SKM-1 (cell line): ENCODE data around the gene NKAP.
"Not testable (repeated sequence)": the region's sequence is repeated elsewhere in the genome, so short reads cannot be mapped to it uniquely, and the experiment has no call there.

Experiments
- DNase-seq: peaks from one replicate; lab custom pipeline; 2025; ENCODE audit not compliant: unreplicated experiment; lab: John Stamatoyannopoulos, UW

Gene NKAP

GRCh38 chrX:119943185-119943988 lies at the start of gene NKAP:
Gene NKAP, minus strand, starts transcription at chrX:119943751. Its CDS starts 146 bp downstream, at chrX:119943605.
- peak; percentile 78 for DNase-seq

DNA sequence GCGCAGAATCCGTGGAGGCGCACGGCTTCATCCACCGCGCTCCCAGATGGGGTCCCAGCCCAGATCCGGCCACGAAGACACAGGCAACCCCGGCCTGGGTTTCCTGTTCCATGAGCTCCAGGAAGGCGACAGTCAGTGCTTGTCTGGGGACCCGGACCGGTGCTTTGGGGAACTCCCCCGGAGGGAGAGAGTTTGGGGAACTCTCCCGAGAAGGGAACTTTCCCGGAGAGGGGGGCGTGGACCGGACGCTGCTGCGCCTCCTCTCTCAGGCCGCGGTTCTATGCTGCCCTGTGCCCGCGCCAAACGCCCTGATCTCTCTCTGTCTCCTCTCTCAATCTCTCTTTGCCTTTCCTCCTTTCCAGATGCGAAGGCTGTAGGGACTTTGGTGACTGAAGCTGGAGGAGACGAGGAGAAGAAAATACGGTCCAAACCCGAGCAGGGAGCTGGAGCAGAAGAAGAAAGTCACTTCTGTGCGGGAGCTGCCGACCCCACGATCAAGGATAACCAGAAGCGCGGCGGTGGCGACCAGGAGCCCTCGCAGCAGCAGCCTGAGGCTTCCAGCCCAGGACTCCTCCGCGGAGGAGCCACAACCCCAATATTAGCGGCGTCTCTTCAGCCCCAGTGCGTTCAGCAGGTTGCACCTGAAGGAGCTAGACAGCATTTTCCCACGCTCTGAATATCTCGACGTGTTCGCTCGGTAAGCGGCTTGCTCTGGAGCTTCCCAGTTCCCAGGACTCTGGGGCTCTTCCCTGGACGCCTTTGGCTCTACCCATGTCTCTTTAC lies 47.6 kb upstream of the NKAP start:
- no peak for DNase-seq

DNA sequence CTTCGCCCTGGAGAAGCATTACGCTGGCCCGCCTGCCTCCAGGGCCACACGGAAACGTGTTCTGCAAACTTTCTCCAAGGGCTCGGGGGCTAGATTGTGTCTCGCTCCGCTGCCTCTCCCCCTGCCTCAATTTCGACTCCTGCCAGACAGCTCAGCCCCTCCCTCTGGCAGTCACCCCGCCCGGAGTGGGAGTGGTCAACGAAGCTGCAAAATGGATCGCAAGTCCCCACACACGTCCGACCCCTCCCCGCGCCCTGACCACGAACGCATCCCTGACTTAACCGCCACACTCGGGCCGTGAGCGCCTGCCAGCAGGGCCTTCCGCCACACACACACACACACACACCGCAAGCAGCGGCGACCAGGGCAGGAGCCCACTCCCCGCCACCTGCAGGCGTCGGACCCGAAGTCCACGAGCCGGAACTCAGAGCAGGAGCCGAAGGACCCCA lies 47.0 kb upstream of the NKAP start:
- no peak for DNase-seq

DNA sequence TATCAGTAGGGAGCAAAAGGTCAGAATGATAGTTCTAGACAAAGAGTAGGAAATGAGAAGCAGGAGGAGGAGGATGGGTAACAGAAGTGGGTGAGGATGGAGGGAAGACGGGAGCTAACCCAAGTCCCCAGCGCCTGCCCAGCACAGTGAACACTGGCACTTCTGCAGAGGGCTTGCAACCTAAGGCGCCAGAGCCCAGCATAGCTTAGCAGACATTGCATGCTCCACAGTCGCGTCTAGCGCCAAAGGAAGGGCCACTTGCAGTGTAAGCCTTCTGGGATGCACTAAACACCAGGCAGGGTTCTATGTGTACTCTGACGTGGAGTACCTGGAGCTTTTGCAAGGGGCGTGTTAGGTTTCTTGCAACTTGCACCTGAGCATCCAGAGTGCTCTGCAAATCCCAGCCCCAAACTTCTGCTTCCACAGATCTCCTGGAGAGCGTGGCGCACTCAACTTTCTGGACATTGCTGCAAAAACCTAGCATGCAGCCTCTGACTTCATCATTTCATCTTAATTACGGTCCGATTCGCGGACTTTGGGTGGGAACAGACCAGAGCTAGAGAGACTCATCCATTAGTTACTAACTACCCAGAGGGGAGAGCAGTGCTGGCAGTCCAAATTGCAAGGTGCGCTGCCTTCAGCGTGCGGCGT lies 46.5 kb upstream of the NKAP start:
- DNase-seq, result no peak

GRCh38 chrX:119986203-119986602 lies 42.7 kb upstream of the NKAP start:
- no peak for DNase-seq

GRCh38 chrX:119984652-119985051 lies 41.1 kb upstream of the NKAP start:
- DNase-seq, result no peak

DNA sequence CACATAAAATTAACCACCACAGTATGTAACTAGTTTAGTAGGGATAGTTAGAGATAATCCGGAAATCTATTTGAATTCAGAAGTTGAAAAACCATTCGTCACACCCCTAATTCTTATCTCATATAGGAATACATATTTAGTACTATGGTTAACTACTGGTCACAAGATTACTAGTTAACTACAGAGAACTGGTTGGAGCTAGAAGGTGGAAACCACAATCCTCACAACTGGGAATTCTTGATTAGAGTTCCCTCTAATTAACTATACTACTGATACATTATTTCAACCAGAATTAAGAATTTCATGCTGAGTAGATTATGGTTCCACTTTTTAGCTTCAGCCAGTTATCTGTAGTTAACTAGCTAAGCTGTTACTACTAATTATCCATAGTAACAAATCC lies 39.9 kb upstream of the NKAP start:
- no peak for DNase-seq

GRCh38 chrX:119982145-119982544 lies 38.6 kb upstream of the NKAP start:
- DNase-seq, result no peak

DNA sequence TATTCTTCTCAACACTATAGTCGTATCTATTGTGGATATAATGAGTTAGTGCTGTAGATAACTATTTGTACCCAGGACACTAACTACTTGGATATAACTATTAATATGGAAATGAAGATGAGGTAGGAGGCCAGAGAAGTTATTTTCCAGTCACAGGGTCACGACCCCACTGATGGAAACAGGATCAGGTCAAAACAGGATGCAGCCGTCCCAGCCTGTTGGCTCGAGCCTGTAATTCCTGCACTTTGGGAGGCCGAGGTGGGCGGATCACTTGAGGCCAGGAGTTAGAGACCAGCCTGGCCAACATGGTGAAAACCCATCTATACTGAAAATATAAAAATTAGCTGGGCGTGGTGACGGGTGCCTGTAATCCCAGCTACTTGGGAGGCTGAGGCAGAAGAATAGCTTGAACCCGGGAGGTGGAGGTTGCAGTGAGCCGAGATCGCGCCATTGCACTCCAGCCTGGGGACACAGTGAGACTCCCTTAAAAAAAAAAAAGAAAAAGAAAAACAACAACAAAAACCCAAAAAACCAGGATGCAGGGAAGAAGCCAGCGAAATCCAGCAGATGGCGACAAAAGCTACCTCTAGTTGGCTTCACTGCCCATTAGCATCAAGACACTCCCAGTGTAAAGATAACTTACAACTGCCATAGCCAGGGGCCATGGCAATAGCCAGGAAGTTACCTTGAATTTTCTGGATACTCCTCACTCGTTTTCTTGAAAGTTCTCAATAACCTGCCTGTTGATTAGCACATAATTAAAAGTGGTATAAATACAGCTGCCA lies 37.9 kb upstream of the NKAP start:
- no peak for DNase-seq

DNA sequence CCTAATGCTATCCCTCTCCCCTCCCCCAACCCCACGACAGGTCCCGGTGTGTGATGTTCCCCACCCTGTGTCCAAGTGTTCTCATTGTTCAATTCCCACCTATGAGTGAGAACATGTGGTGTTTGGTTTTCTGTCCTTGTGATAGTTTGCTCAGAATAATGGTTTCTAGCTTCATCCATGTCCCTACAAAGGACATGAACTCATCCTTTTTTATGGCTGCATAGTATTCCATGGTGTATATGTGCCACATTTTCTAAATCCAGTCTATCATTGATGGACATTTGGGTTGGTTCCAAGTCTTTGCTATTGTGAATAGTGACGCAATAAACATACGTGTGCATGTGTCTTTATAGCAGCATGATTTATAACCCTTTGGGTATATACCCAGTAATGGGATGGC lies 33.6 kb upstream of the NKAP start:
- not testable (repeated sequence) for DNase-seq

- no peak for DNase-seq
Observed at GRCh38 chrX:119971184-119971583, 27.6 kb upstream of the NKAP start.

- DNase-seq, result no peak
Observed at GRCh38 chrX:119970574-119970973, 27.0 kb upstream of the NKAP start.

GRCh38 chrX:119966837-119967236 lies 23.3 kb upstream of the NKAP start:
- not testable (repeated sequence) for DNase-seq

DNA sequence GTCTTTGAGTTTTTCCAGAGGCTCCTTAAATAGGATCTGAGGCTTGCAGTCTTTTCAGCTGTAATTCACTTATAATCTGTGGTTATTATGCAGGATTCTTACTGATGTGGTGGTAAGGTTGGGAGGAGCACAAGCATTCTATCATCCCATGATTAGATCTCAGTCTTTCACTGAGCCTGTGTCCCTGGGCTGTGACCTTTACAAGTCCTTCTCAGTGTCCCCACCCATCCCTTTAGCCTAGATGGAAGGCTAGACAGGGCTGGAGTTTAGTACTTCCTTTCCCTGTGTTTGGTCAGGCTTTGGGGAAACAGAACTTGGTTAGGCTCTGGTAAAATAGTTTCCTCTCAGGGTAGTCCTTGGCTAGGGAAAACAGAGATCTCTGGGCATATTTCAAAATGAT lies 17.1 kb upstream of the NKAP start:
- no peak for DNase-seq

DNA sequence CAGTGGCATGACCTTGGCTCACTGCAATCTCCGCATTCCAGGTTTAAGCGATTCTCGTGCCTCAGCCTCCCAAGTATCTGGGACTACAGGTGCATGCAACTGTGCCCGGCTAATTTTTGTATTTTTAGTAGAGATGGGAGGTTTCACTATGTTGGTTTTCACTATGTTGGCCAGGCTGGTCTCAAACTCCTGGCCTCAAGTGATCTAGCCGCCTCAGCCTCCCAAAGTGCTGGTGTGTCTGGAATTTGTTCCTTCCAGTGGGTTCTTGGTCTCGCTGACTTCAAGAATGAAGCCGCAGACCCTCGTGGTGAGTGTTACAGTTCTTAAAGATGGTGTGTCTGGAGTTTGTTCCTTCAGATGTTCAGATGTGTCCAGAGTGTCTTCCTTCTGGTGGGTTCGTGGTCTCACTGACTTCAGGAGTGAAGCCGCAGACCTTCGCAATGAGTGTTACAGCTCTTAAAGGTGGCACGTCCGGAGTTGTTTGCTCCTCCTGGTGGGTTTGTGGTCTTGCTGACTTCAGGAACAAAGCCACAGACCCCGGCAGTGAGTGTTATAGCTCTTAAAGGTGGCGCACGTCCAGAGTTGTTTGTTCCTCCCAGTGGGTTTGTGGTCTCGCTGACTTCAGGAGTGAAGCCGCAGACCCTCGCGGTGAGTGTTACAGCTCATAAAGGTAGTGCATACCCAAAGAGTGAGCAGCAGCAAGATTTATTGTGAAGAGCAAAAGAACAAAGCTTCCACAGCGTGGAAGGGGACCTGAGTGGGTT lies 12.4 kb upstream of the NKAP start:
- not testable (repeated sequence) for DNase-seq

GRCh38 chrX:119954374-119954773 lies 10.8 kb upstream of the NKAP start:
- no peak for DNase-seq

- no peak for DNase-seq
Observed at GRCh38 chrX:119948381-119948780, 4.8 kb upstream of the NKAP start.

- no peak for DNase-seq
Observed at GRCh38 chrX:119945481-119945880, 1.9 kb upstream of the NKAP start.

GRCh38 chrX:119942831-119943184 lies 743 bp downstream of the NKAP start:
- DNase-seq, result no peak

- DNase-seq, result no peak
Observed at GRCh38 chrX:119942173-119942819, 1.3 kb downstream of the NKAP start.
